ENCODE measurements around the gene CCR8. TPM values are rescaled to one million over a fixed set of nuclear protein-coding genes. Genes with fewer than 3 reads are reported as not detected.

The CCR8 gene
- total RNA-seq, 1 experiment from 2014 or later: not detected

GRCh38 chr3:39372833-39373232 is 43.3 kb downstream of the CCR8 start:
- Histone ChIP-seq H3K27me3 (ENCODE audit: insufficient read depth, low read length) (peaks cover 25% of the 10 kb centered on the region; the same call in 1 of the 2 replicates), H3K4me1 (ENCODE audit: control insufficient read depth in 1 of 2, insufficient read depth in 2 of 2, low read length in 2 of 2) (no peaks in the 10 kb centered on the region), H3K36me3 (ENCODE audit: control insufficient read depth in 1 of 2, insufficient read depth in 2 of 2, low read length in 2 of 2) (no peaks in the 10 kb centered on the region), H3K9me3 (ENCODE audit: control insufficient read depth in 1 of 2, insufficient read depth in 1 of 2, low read depth in 1 of 2, low read length in 2 of 2) (no peaks in the 10 kb centered on the region), H3K79me2 (ENCODE audit: insufficient read depth, low read length) (no peaks in the 10 kb centered on the region), H3K27ac (ENCODE audit: low read depth, low read length) (no peak overlapping the region), H2AFZ (ENCODE audit: low read depth, low read length, poor library complexity, severe bottlenecking) (no peak overlapping the region), H3K9me2 (ENCODE audit: insufficient read depth) (no peaks in the 10 kb centered on the region), H3K4me2 (ENCODE audit: low read length) (no peak overlapping the region), H4K20me1 (ENCODE audit: insufficient read depth) (no peaks in the 10 kb centered on the region), H3K4me3 (replicated peaks in 1 of 2; ENCODE audit: low read depth in 1 of 2, low read length in 2 of 2) (no peak overlapping the region), H3K9ac (ENCODE audit: low read length) (no peak overlapping the region)
- no TSS peak for BruUV-seq (replicated peaks)
- RAD21 ChIA-PET (ENCODE audit: low non-redundant PET in 1 of 2, low total read pairs in 2 of 2, uncharacterized antibody in 2 of 2, unreplicated experiment in 2 of 2): no interaction called here
- POLR2A ChIA-PET: no interaction called here
- DNase-seq (ENCODE audit: low read depth, low spot score): no peak
- CTCF ChIA-PET: no interaction called here
- intact Hi-C loops (cut with micrococcal nuclease): no loop called here
- no peak for ATAC-seq
- no peak for TF ChIP-seq TCF7L2 (IDR thresholded peaks at IDR 0.05; ENCODE audit: borderline replicate concordance, extremely low read depth, insufficient read depth, insufficient read length)
- no peak for TF ChIP-seq ZFX (IDR thresholded peaks at IDR 0.05)
- no peak for TF ChIP-seq YY1 (IDR thresholded peaks at IDR 0.05; ENCODE audit: extremely low read depth, insufficient replicate concordance, low read depth, low read length)
- TF ChIP-seq CTCF (IDR thresholded peaks at IDR 0.05 in 2 of 3, conservative IDR thresholded peaks at IDR 0.05 in 1 of 3; ENCODE audit: borderline replicate concordance in 1 of 3, insufficient read depth in 1 of 3, low read depth in 2 of 3, low read length in 2 of 3): no peak
- TF ChIP-seq ZNF274 (IDR thresholded peaks at IDR 0.05; ENCODE audit: low read depth, low read length): no peak
- TF ChIP-seq EZH2phosphoT487 (IDR thresholded peaks at IDR 0.05; ENCODE audit: borderline replicate concordance): no peak
- no peak for TF ChIP-seq JUND (IDR thresholded peaks at IDR 0.05)
- no peak for TF ChIP-seq RAD21 (IDR thresholded peaks at IDR 0.05; ENCODE audit: low read depth)
- no peak for TF ChIP-seq POLR2AphosphoS5 (IDR thresholded peaks at IDR 0.05; ENCODE audit: low read depth, low read length)
- TF ChIP-seq REST (IDR thresholded peaks at IDR 0.05; ENCODE audit: low read depth): no peak
- TF ChIP-seq SRF (IDR thresholded peaks at IDR 0.05; ENCODE audit: low read depth): no peak
